HG02938 (cell line): ENCODE measurements around the gene PDZD8.
"Not testable (repeated sequence)": the region's sequence is repeated elsewhere in the genome, so short reads cannot be mapped to it uniquely, and the experiment has no call there.

Source experiments
- ATAC-seq: cut with Tn5 transposase; IDR thresholded peaks from one replicate; pipeline ENCODE4 v1.9.1; 2021; ENCODE audit warnings: mild to moderate bottlenecking, moderate library complexity; ENCODE audit not compliant: unreplicated experiment

PDZD8 gene

DNA sequence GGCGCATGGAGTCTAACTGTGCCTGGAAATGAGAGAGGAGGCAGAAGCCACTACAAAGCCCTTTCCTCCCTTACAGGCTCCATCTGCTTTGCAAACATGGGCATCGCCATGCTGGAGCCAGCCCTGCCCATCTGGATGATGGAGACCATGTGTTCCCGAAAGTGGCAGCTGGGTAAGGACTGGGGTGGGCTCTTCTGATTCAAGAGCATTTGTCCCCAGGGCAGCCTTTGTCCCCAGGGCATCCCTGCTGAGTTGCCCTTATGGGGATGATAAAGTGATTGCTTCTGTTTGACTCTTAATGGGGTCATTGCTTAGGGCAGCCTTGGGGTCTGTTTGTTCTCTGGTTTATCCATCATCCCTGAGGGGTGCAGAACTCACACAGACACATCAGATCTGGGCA, 117.5 kb downstream of the PDZD8 start:
- ATAC-seq: no peak

DNA sequence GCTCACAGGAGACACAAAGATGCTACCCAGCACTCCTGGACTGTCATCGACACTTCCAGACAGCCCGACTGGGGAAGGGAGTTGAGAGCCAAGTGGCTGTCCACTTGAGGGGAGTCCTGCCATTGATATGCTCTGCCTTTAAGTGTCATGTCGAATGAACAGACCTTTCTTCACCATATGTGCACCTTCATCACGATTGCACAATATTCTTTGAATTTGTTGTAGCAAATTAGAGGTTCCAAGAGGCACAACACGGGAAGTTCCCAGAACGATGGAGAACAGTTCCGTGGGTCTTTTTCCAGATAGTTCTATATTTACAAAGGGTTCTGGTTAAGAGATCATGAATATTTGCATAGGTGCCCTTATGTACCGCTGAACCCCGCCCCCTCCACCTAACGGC, 118.3 kb downstream of the PDZD8 start:
- ATAC-seq: no peak

GRCh38 chr10:117255835-117256460, 119.3 kb downstream of the PDZD8 start:
- ATAC-seq: no peak

- no peak for ATAC-seq
Measured at GRCh38 chr10:117254774-117255735, 120.2 kb downstream of the PDZD8 start.

DNA sequence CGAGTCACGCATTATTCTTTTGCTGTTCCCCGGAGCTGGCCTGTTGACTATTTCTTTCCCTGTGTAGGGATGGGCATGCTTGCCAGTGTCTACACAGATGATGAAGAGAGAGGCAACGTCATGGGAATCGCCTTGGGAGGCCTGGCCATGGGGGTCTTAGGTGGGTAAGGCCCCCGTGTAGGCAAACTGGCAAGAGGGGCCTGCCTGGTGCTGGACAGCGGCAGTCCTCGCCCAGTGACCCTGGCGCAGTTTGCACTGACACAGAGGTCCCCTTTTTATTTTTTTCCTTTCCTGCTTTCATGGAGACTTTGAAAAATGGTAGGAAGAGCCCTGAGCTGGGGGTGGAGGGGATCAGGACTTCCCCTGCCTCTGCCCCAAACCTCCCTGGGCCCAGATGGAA, 120.9 kb downstream of the PDZD8 start:
- no peak for ATAC-seq

GRCh38 chr10:117253908-117254307, 121.3 kb downstream of the PDZD8 start:
- ATAC-seq: no peak

DNA sequence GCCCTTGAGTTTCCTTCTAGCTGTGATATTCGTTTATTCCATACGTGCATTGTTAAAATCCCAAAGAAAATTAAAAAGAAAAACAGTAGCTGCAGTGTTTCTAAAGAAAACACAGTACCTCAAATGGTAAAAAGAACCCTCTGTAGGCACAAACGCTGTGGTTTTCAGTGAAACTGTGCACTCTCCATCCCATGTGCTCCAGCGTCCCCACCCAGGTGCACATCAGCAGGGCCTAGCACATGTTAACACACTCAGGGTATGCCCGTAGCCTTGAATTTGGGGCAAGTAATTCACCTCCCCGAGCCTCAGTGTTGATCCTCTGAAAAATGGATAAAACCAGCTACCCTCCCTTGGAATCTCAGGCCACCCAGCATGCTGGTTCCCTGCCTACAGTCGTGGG, 124.8 kb downstream of the PDZD8 start:
- no peak for ATAC-seq

DNA sequence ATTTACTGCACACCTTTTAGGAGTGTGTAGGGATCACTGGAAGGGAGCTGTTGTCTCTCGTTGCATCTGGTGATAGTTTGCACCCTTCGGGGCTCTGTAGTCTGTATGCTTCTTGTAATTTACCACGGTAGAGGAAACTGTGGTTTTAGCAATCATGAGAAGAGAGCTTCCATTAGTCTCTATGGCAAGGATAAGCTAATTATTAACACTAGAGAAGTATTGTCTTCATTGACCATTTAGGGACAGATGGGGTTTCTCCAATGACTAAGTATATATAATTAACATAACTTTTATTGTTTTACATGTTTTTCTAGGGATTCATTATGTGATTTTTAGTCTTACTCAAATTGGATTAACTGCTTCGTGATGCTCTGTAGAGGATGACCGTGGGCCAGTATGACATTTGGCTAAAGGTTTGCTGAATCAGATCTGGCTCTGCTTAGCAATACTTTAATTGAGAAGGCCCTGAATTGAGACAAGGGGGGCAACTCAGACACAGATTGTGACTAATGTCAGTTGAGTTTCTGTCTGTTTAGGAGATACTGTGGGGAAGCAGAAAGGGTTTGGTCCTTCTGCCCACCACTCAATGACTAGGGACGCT, 125.6 kb downstream of the PDZD8 start:
- ATAC-seq: peak; percentile 73

DNA sequence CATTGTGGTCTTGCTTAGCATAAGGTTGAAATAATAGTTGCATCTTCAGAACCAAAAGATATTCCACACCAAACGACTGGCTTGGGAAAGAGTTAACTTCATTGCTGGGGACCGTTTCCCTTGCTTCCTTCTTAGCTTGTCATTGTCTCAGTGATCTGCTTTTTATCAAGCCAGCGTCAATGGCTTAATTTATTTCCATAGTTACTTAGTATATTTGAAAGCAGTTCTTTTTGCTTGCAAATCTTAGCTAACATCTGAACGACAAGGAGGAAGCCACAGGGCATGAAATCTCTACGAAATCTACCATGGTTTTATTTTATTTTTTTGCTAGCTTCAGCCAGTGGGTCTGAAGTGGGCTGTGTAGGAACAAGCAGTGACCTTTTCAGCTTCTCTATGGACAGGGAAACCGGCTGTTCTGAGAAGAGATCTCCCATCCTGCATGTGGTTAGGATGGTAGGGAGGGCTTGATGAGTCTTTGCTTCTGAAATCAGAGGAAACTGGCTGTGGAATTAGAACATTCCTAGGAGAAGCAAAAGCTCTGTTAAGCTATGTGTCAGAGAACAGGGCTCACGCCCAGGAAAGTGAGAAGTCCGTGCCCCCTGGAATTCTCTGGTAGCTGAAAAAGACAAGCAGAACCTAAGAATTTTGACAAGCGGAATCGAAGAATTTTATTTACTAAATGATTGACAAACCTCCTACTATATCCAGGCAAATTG, 126.3 kb downstream of the PDZD8 start:
- no peak for ATAC-seq

DNA sequence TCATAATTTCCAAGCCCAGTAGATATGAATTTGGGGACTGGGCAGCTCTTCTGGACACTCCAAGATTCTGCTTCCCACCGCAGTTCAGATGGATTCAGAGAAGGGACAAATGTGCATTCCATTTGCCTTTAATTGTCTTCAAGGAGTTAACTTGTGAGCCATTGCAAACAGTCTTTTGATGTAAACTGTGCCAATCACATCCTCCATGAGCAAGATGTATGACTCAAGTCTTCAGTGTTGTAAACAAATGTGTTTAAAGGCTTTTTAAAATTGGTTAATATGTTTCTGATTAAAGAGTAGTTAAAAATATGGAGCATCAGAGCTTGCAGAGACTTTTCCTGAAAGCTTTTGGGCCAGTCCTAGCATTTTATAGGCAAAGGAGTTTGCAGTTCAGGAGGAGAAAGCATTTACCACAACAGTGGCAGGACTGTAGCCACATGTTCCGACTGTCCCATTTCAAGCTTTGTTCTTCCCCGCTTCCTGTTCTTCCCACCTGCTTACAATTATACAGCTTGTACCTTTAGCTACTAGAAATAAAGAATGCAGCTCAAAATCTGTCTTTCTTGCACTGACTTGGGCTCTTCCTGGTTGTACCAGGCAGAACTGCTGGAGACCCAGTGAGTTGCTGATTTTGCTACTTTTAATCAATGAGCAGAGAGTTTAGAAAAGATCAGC, 128.1 kb downstream of the PDZD8 start:
- no peak for ATAC-seq

- ATAC-seq: no peak
Measured at GRCh38 chr10:117242463-117242832, 132.8 kb downstream of the PDZD8 start.

GRCh38 chr10:117241541-117242462, 133.4 kb downstream of the PDZD8 start:
- ATAC-seq: no peak

DNA sequence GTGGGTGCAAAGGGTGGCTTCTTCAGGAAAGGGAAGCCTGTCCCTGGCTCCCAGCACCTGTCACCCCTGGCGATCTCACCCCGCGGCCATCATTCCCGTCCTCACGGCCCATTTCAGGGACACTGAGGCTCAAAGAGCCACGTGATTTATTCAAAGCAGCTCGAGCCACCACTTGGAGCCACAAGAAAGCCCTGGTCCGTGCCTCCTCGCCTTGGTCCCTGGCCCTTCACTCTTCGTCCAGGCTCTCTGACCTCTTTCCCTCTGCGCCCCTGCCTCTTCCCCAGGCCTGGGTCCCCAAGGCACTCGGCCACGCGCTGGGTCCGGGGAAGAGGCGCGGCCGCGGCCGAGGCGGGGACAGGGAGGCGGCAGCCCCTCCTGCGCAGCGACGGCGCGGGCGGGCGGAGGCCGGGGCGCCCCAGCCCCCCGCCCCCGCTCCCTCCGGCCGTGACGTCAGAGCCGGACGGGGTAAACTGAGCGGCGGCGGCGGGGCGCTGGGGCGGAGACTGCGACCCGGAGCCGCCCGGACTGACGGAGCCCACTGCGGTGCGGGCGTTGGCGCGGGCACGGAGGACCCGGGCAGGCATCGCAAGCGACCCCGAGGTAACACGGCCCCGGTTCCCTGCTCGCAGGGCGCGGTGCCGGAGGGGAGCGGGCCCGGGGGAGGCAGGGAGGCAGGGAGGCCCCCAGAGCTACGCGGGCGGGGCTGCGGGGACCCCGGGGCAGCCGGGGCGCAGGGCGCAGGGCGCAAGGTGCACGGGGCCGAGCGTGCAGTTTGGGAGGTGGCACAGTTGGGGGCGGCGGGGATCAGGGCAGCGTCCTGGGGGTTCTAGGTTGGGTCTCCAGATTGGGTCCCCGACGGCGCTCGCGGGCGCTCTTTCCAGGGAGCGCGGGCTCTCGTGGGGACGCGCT, 134.4 kb downstream of the PDZD8 start, which contains the start of gene SLC18A2:
Gene SLC18A2, plus strand, starts transcription at position 494 of the 909 bp plus-strand sequence. CDS start 580 bp downstream, outside the sequence.
- ATAC-seq: no peak

DNA sequence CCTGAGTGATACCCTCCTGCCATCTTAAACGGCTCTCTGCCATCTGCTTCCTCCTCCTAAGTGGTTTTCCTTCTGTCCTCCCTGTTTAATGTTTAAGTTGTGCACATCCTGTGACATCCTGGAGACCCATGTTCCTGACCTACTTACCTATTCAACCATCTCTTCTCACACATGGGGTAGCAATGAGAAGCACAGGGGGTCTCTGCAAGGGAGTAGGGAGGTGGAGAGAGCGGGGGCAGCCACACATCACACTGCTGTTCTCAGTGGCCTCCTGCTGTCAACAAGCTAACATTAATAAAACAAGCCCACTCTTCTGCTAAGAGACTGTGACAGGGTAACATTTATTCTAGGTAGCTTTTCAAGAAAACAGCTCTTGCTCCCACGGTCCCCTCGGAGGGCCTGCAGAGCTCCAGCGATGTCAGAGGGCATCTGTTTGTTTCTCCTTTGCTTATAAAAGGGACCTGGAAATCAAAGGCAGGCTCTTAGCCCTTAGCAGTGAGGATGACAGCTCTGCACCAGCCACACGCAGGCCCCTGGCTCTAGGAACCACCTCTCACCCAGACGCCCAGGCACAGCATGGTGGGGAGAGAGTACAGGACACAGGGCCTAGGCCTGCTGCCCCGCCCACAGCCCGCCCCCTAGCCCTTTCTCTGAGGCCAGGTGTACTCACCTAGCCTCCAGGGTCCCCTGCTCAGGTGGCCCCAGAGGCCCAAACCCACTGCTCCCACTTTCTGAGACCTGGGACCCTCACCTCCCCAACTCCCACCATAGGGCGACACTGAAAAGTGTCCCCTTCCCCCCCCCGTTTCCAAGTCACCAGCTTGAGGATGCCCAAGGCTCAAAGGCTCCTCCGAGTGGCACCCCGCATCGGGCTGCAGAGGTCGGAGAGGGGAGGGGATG, 135.3 kb downstream of the PDZD8 start:
- no peak for ATAC-seq

DNA sequence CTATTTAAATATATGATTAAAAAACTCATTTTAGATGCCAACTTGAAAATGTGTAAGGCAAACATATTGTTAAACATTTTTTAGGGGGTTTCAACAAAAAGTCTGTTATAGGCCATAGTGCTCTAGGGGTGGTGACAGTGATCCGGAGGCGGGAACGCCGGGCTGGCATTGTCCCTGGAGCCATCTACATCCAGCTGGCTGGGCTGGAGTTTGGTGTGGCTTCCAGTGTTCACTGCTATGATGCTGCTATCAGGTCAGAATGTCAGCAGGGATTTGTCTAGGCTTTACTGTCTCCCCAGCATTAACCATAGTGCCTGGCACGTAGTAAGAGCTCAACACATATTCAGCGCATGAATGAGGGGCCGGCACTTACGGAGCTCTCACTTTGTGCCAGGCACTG, 136.2 kb downstream of the PDZD8 start:
- no peak for ATAC-seq

DNA sequence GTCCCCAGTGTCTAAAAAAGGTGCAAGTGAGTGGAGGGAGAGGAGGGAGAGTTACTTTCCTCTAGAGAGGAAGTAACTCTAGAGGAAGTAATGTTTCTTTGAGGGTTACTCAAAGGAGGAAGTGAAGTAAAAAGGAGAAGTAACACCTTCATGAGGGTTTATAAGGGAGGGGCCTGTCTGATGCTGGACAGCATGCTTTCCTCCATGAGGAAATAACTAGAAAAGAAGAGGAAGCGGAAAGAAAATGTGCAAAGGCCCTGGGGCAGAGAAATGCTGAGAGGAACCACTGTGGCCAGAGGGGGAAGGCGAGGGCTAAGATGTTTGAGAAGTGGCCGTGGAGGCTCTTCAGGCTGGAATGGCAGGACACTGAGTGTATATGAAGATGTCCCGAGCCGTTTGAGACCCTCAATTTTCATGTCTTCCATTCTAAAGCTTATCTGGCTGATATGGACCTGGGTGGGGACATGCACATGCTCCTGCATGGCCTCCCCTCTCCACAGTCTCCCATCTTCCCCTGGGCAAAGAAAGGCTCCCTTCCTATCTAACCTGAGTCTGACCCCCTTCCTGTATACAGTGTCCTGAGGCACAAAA, 137.7 kb downstream of the PDZD8 start:
- no peak for ATAC-seq

- not testable (repeated sequence) for ATAC-seq
Measured at GRCh38 chr10:117230107-117230506, 145.1 kb downstream of the PDZD8 start.
